Measurements from ENCODE around the gene PTOV1. TPM values are rescaled to one million over a fixed set of nuclear protein-coding genes. Genes with fewer than 3 reads are reported as not detected.

The PTOV1 gene
- total RNA-seq, 1 experiment from 2014 or later: 114 TPM

GRCh38 chr19:49807904-49808675, 42.9 kb upstream of the PTOV1 start:
- no peaks in the 10 kb centered on the region for H3K27me3 ChIP-seq (ENCODE audit: control insufficient read depth, insufficient read depth, low read length)
- peaks cover 5% of the 10 kb centered on the region for H3K4me1 ChIP-seq (ENCODE audit: control insufficient read depth, insufficient read depth, low read length)
- ChIA-PET POLR2A (interaction anchor here (0.6 kb wide), 1 partner anchor 356 kb away, joined by 5 read pairs; no protein-coding TSS in a partner anchor), CTCF (no interaction called here)
- ATAC-seq (peak; percentile 2; the same call in 1 of the 2 replicates), DNase-seq (ENCODE audit: low read depth, low spot score) (no peak)
- BruUV-seq (replicated peaks): no TSS peak
- in situ Hi-C loops (cut with HindIII; ENCODE audit: low pct_unique_long_range_greater_than_20kb, low sequenced_read_pairs) (no loop called here), intact Hi-C loops (cut with micrococcal nuclease; ENCODE audit: unreplicated experiment) (no loop called here)
- no peak overlapping the region for H3K27ac ChIP-seq (ENCODE audit: low read length)
- H3K9me3 ChIP-seq (ENCODE audit: control insufficient read depth, insufficient read depth, low read depth, low read length): no peaks in the 10 kb centered on the region
- TF ChIP-seq CTCF (IDR thresholded peaks at IDR 0.05) (no peak), TCF7L2 (IDR thresholded peaks at IDR 0.05; ENCODE audit: low read depth, low read length) (no peak), POLR2AphosphoS5 (IDR thresholded peaks at IDR 0.05; ENCODE audit: low read depth, low read length) (no peak), SIN3A (IDR thresholded peaks at IDR 0.05; ENCODE audit: borderline replicate concordance, insufficient read depth, low read depth, low read length) (no peak), REST (IDR thresholded peaks at IDR 0.05; ENCODE audit: insufficient read depth in 1 of 2, low read depth in 2 of 2, low read length in 1 of 2) (no peak)
- H3K36me3 ChIP-seq (ENCODE audit: control insufficient read depth, insufficient read depth, low read length): no peaks in the 10 kb centered on the region
- peak overlapping the region in 1 of 2 experiments; percentile 58; a peak in 1 of 4 replicates for H3K4me3 ChIP-seq (ENCODE audit: low read depth in 2 of 2, low read length in 2 of 2)

GRCh38 chr19:49808711-49809159, 42.2 kb upstream of the PTOV1 start:
- Histone ChIP-seq H3K4me3 (ENCODE audit: low read depth in 2 of 2, low read length in 2 of 2) (peak overlapping the region; percentile 40 to 58), H3K4me1 (ENCODE audit: control insufficient read depth, insufficient read depth, low read length) (peaks cover 5% of the 10 kb centered on the region), H3K27ac (ENCODE audit: low read length) (no peak overlapping the region), H3K36me3 (ENCODE audit: control insufficient read depth, insufficient read depth, low read length) (no peaks in the 10 kb centered on the region), H3K9me3 (ENCODE audit: control insufficient read depth, insufficient read depth, low read depth, low read length) (no peaks in the 10 kb centered on the region), H3K27me3 (ENCODE audit: control insufficient read depth, insufficient read depth, low read length) (no peaks in the 10 kb centered on the region)
- ChIA-PET POLR2A (interaction anchor here (0.6 kb wide), 1 partner anchor 357 kb away, joined by 5 read pairs; no protein-coding TSS in a partner anchor), CTCF (no interaction called here)
- TF ChIP-seq CTCF (IDR thresholded peaks at IDR 0.05) (no peak), SIN3A (IDR thresholded peaks at IDR 0.05; ENCODE audit: borderline replicate concordance, insufficient read depth, low read depth, low read length) (no peak), REST (IDR thresholded peaks at IDR 0.05; ENCODE audit: insufficient read depth in 1 of 2, low read depth in 2 of 2, low read length in 1 of 2) (no peak), TCF7L2 (IDR thresholded peaks at IDR 0.05; ENCODE audit: low read depth, low read length) (no peak), POLR2AphosphoS5 (IDR thresholded peaks at IDR 0.05; ENCODE audit: low read depth, low read length) (no peak)
- in situ Hi-C loops (cut with HindIII; ENCODE audit: low pct_unique_long_range_greater_than_20kb, low sequenced_read_pairs): no loop called here
- DNase-seq (ENCODE audit: low read depth, low spot score) (no peak), ATAC-seq (peak; percentile 50)
- intact Hi-C loops (cut with micrococcal nuclease; ENCODE audit: unreplicated experiment): no loop called here
- no TSS peak for BruUV-seq (replicated peaks)
